ENCODE measurements around the gene LIN54. TPM values are rescaled to one million over a fixed set of nuclear protein-coding genes. Genes with fewer than 3 reads are reported as not detected.
"Not testable (repeated sequence)": the region's sequence is repeated elsewhere in the genome, so short reads cannot be mapped to it uniquely, and the experiment has no call there.

LIN54 gene
- total RNA-seq, 2 donors from 2014 or later, result 21.0 to 25.2 TPM

GRCh38 chr4:82951196-82951595, 59.4 kb downstream of the LIN54 start:
- no peaks in the 10 kb centered on the region for H3K9me3 Mint-ChIP-seq
- H3K4me3 Mint-ChIP-seq, result no peak overlapping the region
- no peaks in the 10 kb centered on the region for H3K36me3 Mint-ChIP-seq
- DNase-seq (ENCODE audit: low spot score), result no peak
- peaks cover 4 to 6% of the 10 kb centered on the region in 2 donors for H3K4me1 Mint-ChIP-seq (ENCODE audit: low read depth in 2 of 2)
- H3K27ac Mint-ChIP-seq, result no peak overlapping the region
- no peak for ATAC-seq
- H3K27me3 Mint-ChIP-seq, result no peaks in the 10 kb centered on the region

- Mint-ChIP-seq H3K36me3 (no peaks in the 10 kb centered on the region), H3K27me3 (no peaks in the 10 kb centered on the region), H3K4me1 (ENCODE audit: low read depth in 2 of 2) (peaks cover 4 to 6% of the 10 kb centered on the region in 2 donors), H3K27ac (no peak overlapping the region), H3K4me3 (no peak overlapping the region), H3K9me3 (no peaks in the 10 kb centered on the region)
- ATAC-seq (no peak), DNase-seq (ENCODE audit: low spot score) (no peak)
Observed at GRCh38 chr4:82948647-82949204, 61.9 kb downstream of the LIN54 start.

GRCh38 chr4:82947498-82947897, 63.1 kb downstream of the LIN54 start:
- H3K27me3 Mint-ChIP-seq, result no peaks in the 10 kb centered on the region
- ATAC-seq (no peak), DNase-seq (ENCODE audit: low spot score) (no peak)
- H3K27ac Mint-ChIP-seq, result no peak overlapping the region
- no peaks in the 10 kb centered on the region for H3K36me3 Mint-ChIP-seq
- peaks cover 4 to 6% of the 10 kb centered on the region in 2 donors for H3K4me1 Mint-ChIP-seq (ENCODE audit: low read depth in 2 of 2)
- H3K4me3 Mint-ChIP-seq, result no peak overlapping the region
- H3K9me3 Mint-ChIP-seq, result no peaks in the 10 kb centered on the region

GRCh38 chr4:82939414-82939813, 71.2 kb downstream of the LIN54 start:
- Mint-ChIP-seq H3K36me3 (peaks cover 28% of the 10 kb centered on the region), H3K27ac (no peak overlapping the region), H3K4me1 (ENCODE audit: low read depth in 2 of 2) (no peaks in the 10 kb centered on the region), H3K27me3 (no peaks in the 10 kb centered on the region), H3K4me3 (no peak overlapping the region), H3K9me3 (no peaks in the 10 kb centered on the region)
- ATAC-seq (no peak), DNase-seq (ENCODE audit: low spot score) (no peak)

- H3K4me3 Mint-ChIP-seq, result no peak overlapping the region
- H3K4me1 Mint-ChIP-seq (ENCODE audit: low read depth in 2 of 2), result no peaks in the 10 kb centered on the region
- no peak overlapping the region for H3K27ac Mint-ChIP-seq
- DNase-seq (ENCODE audit: low spot score), result no peak
- no peak for ATAC-seq
- no peaks in the 10 kb centered on the region for H3K27me3 Mint-ChIP-seq
- no peaks in the 10 kb centered on the region for H3K9me3 Mint-ChIP-seq
- peaks cover 23% of the 10 kb centered on the region for H3K36me3 Mint-ChIP-seq
Observed at GRCh38 chr4:82934441-82934840, 76.2 kb downstream of the LIN54 start.

GRCh38 chr4:82930848-82931755, 79.5 kb downstream of the LIN54 start:
- Mint-ChIP-seq H3K27me3 (no peaks in the 10 kb centered on the region), H3K27ac (no peak overlapping the region), H3K36me3 (peaks cover 20% of the 10 kb centered on the region), H3K9me3 (no peaks in the 10 kb centered on the region), H3K4me1 (ENCODE audit: low read depth in 2 of 2) (no peaks in the 10 kb centered on the region), H3K4me3 (no peak overlapping the region)
- DNase-seq (ENCODE audit: low spot score), result no peak
- ATAC-seq, result no peak

GRCh38 chr4:82921795-82922194, 88.8 kb downstream of the LIN54 start:
- no peaks in the 10 kb centered on the region for H3K27me3 Mint-ChIP-seq
- no peak overlapping the region for H3K27ac Mint-ChIP-seq
- DNase-seq (ENCODE audit: low spot score), result no peak
- ATAC-seq, result no peak
- no peaks in the 10 kb centered on the region for H3K4me1 Mint-ChIP-seq (ENCODE audit: low read depth in 2 of 2)
- no peaks in the 10 kb centered on the region for H3K36me3 Mint-ChIP-seq
- H3K4me3 Mint-ChIP-seq, result no peak overlapping the region
- H3K9me3 Mint-ChIP-seq, result no peaks in the 10 kb centered on the region

- Mint-ChIP-seq H3K36me3 (no peaks in the 10 kb centered on the region), H3K9me3 (no peaks in the 10 kb centered on the region), H3K4me1 (ENCODE audit: low read depth in 2 of 2) (no peaks in the 10 kb centered on the region), H3K27me3 (no peaks in the 10 kb centered on the region), H3K27ac (no peak overlapping the region), H3K4me3 (no peak overlapping the region)
- DNase-seq (ENCODE audit: low spot score) (no peak), ATAC-seq (no peak)
Observed at GRCh38 chr4:82919386-82919785, 91.2 kb downstream of the LIN54 start.

- DNase-seq (ENCODE audit: low spot score) (no peak), ATAC-seq (no peak)
- Mint-ChIP-seq H3K27ac (no peak overlapping the region), H3K36me3 (no peaks in the 10 kb centered on the region), H3K4me1 (ENCODE audit: low read depth in 2 of 2) (no peaks in the 10 kb centered on the region), H3K27me3 (no peaks in the 10 kb centered on the region), H3K4me3 (no peak overlapping the region), H3K9me3 (no peaks in the 10 kb centered on the region)
Observed at GRCh38 chr4:82918091-82918490, 92.5 kb downstream of the LIN54 start.

- not testable (repeated sequence) for H3K27ac Mint-ChIP-seq; H3K4me3 Mint-ChIP-seq; H3K9me3 Mint-ChIP-seq; H3K36me3 Mint-ChIP-seq; H3K27me3 Mint-ChIP-seq; DNase-seq (ENCODE audit: low spot score); H3K4me1 Mint-ChIP-seq (ENCODE audit: low read depth in 2 of 2); ATAC-seq
Observed at GRCh38 chr4:82913968-82914367, 96.7 kb downstream of the LIN54 start.

GRCh38 chr4:82913305-82913704, 97.3 kb downstream of the LIN54 start:
- H3K4me1 Mint-ChIP-seq (ENCODE audit: low read depth in 2 of 2), result no peaks in the 10 kb centered on the region

GRCh38 chr4:82909326-82909725, 101.3 kb downstream of the LIN54 start:
- H3K27me3 Mint-ChIP-seq, result no peaks in the 10 kb centered on the region
- no peak overlapping the region for H3K4me3 Mint-ChIP-seq
- no peak overlapping the region for H3K27ac Mint-ChIP-seq
- no peaks in the 10 kb centered on the region for H3K36me3 Mint-ChIP-seq
- H3K9me3 Mint-ChIP-seq, result no peaks in the 10 kb centered on the region
- DNase-seq (ENCODE audit: low spot score) (no peak), ATAC-seq (no peak)
- peaks cover 7 to 15% of the 10 kb centered on the region in 2 donors for H3K4me1 Mint-ChIP-seq (ENCODE audit: low read depth in 2 of 2)

More at GRCh38 chr4:82913305-82913704, 97.3 kb downstream of the LIN54 start:
- ATAC-seq (no peak), DNase-seq (ENCODE audit: low spot score) (no peak)
- Mint-ChIP-seq H3K9me3 (no peaks in the 10 kb centered on the region), H3K27me3 (no peaks in the 10 kb centered on the region), H3K27ac (no peak overlapping the region), H3K4me3 (no peak overlapping the region), H3K36me3 (no peaks in the 10 kb centered on the region)

- Mint-ChIP-seq H3K36me3 (no peaks in the 10 kb centered on the region), H3K4me1 (ENCODE audit: low read depth in 2 of 2) (peaks cover 11 to 15% of the 10 kb centered on the region in 2 donors), H3K4me3 (no peak overlapping the region), H3K9me3 (no peaks in the 10 kb centered on the region), H3K27ac (no peak overlapping the region), H3K27me3 (no peaks in the 10 kb centered on the region)
- DNase-seq (ENCODE audit: low spot score) (no peak), ATAC-seq (no peak)
Observed at GRCh38 chr4:82906469-82906868, 104.2 kb downstream of the LIN54 start.

- Mint-ChIP-seq H3K27me3 (no peaks in the 10 kb centered on the region), H3K4me3 (peak overlapping the region; percentile 40), H3K36me3 (no peaks in the 10 kb centered on the region), H3K27ac (peak overlapping the region; percentile 14 to 40), H3K4me1 (ENCODE audit: low read depth in 2 of 2) (peaks cover 11 to 15% of the 10 kb centered on the region in 2 donors), H3K9me3 (no peaks in the 10 kb centered on the region)
- DNase-seq (ENCODE audit: low spot score), result peak; percentile 76
- ATAC-seq, result peak; percentile 40 to 53
Observed at GRCh38 chr4:82905205-82905604, 105.4 kb downstream of the LIN54 start.
